IPS-18c (cell line): Measurements from ENCODE around the gene BAZ1B.
"Not testable (repeated sequence)": the region's sequence is repeated elsewhere in the genome, so short reads cannot be mapped to it uniquely, and the experiment has no call there.

Experiments
- H3K4me3 ChIP-seq: 2 replicates; pipeline ENCODE4 v1.7.0; 2013; ENCODE audit warnings: low read depth, mild to moderate bottlenecking, low read length, moderate library complexity; ENCODE audit not compliant: insufficient read depth
- H3K9me3 ChIP-seq: one replicate; pipeline ENCODE4 v1.6.1; 2013; ENCODE audit warnings: mild to moderate bottlenecking, low read length, moderate library complexity; ENCODE audit not compliant: control insufficient read depth, insufficient read depth

BAZ1B gene

DNA sequence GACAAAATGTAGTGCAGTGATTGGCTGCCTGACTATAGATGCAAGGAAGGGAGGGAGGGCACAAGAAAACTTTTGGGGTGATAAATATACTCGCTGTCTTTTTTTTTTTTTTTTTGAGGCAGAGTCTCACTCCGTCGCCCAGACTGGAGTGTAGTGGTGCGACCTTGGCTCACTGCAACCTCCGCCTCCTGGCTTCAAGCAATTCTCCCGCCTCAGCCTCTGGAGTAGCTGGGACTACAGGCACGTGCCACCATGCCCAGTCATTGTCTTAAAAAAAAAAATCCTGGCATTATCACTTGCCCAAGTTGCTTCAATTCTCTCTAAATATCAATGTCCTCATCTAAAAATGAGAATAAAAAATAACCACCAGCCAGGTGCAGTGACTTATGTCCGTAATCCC, 96.1 kb downstream of the BAZ1B start:
- H3K9me3 ChIP-seq, result no peaks in the 10 kb centered on the region
- H3K4me3 ChIP-seq, result no peak overlapping the region

DNA sequence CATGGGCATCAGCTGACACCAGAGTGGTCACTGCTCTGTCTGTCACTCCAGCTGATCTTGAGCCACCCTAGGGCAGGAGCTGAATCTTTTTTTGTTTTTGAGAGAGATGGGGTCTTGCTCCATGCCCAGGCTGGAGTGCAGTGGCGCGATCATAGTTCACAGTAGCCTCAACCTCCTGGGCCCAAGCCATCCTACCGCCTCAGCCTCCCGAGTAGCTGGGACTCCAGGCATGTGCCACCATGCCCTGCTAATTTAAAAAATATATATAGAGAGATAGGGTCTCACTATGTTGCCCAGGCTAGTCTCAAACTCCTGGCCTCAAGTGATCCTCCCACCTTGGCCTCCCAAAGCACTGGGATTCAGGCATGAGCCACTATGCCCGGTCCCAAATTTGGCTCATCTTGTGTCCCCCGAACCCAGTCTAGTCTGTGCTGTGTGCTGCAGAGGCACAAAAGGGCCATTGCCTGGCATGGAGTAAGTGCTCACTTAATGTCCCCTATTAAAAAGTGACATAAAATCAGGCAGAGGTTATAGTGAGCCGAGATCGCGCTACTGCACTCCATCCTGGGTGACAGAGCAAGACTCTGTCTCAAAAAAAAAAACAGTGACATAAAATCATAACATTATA, 96.6 kb downstream of the BAZ1B start:
- H3K9me3 ChIP-seq, result no peaks in the 10 kb centered on the region
- H3K4me3 ChIP-seq, result no peak overlapping the region

DNA sequence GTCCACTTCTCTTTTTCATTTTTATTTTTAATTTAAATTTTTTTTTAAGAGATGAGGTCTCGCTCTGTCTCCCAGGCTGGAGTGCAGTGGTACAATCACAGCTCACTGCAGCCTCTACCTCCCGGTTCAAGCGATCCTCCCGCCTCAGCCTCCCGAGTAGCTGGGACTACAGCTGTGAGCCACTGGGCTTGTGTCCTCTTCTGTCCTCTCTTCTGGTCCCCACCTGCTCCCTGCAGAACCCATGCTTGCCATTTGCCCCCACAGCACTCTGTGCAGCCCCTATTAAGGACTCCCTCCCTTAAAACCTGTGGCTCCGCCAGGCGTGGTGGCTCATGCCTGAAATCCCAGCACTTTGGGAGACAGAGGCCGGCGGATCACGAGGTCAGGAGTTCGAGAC, 97.6 kb downstream of the BAZ1B start:
- Histone ChIP-seq H3K9me3 (no peaks in the 10 kb centered on the region), H3K4me3 (no peak overlapping the region)

DNA sequence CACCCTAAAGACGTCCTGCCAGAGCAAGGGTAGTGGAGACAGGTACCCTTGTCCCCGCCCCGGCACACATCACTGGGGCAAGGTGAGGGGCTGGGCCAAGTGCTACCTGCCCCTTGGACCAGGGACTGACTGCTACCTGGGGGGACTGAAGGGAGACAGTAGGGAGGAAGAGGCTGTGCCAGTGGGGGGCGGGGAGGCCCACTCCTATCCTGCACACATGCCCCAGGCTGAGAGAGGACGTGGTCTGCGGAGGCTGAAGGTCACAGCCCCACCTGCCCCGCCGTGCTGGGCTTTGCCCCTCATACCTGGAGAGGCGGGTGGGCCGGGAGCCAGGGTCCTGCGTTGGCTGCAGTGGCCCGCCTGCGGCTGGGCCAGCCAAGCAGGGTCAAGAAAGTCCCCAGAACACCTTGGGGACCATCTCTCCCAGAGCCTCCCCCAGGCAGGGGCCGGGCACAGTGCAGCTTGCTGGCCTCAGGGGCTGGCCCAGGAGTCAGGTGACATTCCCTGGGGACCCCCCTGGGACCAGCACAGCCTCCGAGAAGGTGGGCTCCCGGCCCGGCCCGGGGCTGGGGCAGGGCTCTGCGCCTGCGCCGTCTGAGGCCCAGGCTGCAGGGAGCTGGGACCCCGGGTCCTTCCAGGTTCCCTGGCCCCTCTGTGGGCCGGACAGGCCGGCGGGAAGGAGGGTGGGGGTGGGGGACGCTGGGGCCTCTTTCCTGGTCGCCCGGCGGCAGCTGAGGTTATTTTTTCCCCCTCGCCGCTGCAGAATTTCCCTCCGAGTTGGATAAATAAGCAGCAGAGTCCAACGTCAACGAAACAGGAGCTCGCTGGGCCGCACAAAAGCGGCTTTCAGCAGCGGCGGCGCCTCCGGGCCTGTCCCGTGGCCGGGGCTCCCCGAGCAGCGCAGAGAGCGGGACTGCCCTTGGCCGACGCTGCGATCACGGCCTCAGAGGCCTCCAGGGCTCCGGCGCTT, 98.3 kb downstream of the BAZ1B start:
- no peaks in the 10 kb centered on the region for H3K9me3 ChIP-seq
- H3K4me3 ChIP-seq, result no peak overlapping the region; the same call in 1 of the 2 replicates

DNA sequence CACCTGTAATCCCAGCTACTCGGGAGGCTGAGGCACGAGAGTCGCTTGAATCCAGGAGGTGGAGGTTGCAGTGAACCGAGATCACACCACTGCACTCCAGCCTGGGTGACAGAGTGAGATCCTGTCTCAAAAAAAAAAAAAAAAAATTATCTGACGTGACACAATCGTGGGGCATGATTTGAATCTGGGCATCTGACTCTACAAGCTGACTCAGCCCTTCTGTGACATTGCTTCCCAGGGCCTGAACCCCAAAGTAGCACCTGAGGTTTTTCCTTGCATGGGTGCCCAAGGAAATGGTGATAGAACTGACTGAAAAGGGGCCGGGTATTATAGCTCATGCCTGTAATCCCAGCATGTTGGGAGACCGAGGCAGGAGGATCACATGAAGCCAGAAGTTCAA, 101.5 kb downstream of the BAZ1B start:
- not testable (repeated sequence) for H3K9me3 ChIP-seq, H3K4me3 ChIP-seq

DNA sequence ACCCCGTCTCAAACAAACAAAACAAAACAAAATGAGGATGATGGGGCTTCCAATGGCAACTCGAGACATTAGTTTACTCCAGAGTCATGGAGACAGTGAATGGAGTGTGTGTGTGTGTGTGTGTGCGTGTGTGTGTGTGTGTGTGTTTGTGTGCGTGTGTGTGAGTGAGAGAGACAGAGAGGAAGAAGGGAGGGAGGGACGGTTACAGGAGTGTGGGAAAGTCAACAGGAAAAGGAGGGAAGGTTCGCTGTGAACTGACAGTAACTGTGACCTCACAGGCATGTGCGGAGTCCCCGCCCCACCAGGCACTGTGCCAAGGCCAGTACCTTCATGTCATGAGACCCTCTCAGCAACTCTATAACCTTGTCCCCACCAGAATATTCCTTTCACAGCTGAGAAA, 102.1 kb downstream of the BAZ1B start:
- not testable (repeated sequence) for H3K4me3 ChIP-seq

DNA sequence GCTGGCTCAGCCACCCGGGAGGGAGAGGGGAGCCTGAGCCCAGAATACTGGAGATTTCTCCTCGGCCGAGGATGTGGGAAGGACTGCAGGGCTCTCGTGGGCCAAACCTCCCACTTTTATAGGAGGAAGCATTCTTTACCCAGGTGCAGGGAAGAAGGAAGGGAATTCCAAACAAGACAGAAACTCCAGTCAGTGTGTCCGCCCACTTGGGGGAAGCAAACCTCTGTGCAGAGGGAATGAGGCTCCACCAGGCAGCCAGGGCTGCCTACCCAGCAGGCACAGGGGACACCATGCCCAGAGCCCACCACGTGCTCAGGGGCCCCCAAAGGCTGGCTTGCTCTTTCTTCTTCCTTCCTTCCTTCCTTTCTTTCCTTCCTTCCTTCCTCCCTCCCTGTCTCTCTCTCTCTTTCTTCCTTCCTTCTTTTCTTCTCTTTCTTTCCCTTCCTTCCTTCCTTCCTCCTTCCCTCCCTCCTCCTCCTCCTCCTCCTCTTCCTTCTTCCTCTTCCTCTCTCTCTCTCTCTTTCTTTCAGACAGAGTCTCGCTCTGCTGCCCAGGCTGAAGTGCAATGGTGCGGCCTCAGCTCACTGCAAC, 103.9 kb downstream of the BAZ1B start:
- Histone ChIP-seq H3K9me3 (no peaks in the 10 kb centered on the region), H3K4me3 (no peak overlapping the region)

More for the DNA sequence above, 102.1 kb downstream of the BAZ1B start:
- not testable (repeated sequence) for H3K9me3 ChIP-seq

DNA sequence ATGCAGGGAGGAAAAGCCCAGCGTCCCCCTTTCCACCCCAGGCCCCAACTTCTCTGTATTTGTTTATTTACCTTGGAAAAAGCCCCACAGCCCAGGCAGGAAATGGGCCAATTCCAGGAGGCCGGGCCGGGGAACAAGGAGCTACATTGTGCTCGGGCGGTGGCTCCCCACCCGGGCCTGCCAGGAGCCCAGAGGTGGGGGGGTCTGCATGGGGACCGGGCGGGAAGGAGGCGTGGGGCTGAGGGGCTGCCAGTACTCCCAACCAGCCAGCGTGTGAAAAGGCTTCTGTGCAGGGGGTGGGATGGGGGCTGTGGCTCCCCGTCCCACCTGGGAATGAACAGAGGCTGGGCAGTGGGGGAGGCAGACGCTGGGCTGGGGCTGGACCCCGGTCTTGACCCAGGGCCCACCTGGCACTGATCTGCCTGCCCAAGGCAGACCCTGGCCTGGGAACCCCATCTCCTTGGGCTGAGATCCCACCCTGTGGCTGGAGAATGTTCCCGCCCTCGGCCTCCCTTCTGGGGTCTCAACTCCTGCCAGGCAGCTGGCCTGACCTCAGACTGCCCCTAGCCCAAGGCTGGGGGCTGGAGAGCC, 111.5 kb downstream of the BAZ1B start:
- not testable (repeated sequence) for H3K9me3 ChIP-seq, H3K4me3 ChIP-seq

DNA sequence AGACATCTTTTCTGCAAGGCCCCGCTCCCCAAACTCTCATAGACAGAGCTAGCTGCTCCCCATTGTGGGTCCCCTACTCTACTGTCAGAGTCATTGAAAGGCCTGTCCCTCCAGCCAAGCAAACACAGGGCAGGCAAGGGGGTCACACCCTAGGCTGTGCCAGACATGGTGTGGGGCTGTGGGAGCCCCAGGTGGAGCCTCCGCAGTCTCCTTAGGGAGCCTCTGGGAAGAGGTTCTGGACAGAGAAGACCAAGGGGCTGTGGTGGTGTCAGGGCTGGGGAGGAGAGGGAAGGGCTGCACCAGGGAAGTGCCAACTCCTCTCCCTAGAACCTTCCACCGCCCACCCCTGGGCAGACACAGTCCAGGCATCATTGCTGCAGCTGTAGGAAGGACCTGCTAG, 117.2 kb downstream of the BAZ1B start:
- not testable (repeated sequence) for H3K9me3 ChIP-seq, H3K4me3 ChIP-seq

DNA sequence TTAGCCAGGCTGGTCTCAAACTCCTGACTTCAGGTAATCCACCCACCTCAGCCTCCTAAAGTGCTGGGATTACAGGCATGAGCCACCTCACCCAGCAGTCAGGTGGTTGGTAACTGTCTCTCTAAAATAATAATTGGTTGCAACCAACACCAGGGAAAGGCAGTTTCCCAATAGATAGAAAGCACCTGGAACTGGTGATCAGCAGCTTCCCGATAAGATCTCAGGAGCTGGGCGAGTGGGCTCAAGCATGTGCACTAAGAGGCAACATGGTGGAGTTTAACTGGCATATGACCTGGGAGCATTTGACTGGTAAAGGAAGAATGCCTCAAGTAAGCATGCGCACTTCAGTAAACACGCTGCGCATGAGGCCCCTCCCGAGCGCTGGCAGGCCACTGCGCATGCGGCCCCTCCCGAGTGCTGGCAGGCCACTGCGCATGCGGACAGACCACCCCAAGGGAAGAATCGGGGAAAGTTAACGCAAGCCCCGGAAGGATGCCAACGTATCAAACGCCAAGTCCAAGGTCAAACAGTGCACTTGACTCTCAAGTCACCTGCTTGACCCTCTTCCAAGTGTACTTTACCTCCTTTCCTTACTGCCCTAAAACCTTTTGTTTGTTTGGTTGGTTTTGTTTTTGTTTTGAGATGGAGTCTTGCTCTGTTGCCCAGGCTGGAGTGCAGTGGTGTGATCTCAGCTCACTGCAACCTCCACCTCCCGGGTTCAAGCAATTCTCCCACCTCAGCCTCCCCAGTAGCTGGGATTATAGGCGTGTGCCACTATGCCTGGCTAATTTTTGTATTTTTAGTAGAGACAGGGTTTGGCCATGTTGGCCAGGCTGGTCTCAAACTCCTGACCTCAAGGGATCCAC, 122.7 kb downstream of the BAZ1B start:
- not testable (repeated sequence) for H3K9me3 ChIP-seq, H3K4me3 ChIP-seq

DNA sequence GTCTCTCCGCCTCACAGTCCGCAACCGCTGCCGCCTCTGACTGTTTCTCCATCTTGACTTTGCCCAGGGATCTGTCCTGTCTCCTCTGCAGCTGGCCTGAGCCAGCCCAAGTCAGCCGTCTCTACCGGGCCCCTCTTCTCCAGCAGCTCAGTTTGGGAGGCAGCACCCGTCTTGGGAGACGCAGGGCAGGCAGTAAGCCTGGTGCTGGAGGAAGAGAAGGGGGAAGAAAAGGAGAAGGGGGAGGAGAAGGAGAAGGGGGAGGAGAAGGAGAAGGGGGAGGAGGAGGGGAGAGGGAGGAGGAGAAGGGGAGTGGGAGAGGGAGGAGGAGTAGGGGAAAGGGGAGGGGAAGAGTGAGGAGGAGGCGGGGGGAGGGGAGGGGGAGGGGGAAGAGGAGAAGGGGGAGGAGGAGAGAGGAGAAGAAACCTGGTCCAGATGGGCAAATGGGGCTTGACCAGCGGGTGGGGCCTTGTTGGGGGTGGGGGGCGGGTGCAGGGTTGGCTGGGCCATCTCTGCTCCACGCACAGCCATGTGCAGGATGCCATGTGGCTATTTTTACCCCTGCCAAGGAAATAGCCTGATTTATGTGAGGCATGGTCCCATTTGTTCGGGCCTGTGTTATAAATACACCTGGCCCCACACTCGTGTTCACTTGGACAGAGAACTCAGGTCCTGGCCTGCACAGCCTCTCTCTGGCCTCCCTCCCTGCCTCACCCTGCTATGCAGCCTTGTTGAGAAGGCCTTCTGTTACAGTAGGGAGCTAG, 124.4 kb downstream of the BAZ1B start:
- H3K4me3 ChIP-seq, result peak overlapping the region; percentile 54; the same call in 1 of the 2 replicates
- H3K9me3 ChIP-seq, result peaks cover 2% of the 10 kb centered on the region

DNA sequence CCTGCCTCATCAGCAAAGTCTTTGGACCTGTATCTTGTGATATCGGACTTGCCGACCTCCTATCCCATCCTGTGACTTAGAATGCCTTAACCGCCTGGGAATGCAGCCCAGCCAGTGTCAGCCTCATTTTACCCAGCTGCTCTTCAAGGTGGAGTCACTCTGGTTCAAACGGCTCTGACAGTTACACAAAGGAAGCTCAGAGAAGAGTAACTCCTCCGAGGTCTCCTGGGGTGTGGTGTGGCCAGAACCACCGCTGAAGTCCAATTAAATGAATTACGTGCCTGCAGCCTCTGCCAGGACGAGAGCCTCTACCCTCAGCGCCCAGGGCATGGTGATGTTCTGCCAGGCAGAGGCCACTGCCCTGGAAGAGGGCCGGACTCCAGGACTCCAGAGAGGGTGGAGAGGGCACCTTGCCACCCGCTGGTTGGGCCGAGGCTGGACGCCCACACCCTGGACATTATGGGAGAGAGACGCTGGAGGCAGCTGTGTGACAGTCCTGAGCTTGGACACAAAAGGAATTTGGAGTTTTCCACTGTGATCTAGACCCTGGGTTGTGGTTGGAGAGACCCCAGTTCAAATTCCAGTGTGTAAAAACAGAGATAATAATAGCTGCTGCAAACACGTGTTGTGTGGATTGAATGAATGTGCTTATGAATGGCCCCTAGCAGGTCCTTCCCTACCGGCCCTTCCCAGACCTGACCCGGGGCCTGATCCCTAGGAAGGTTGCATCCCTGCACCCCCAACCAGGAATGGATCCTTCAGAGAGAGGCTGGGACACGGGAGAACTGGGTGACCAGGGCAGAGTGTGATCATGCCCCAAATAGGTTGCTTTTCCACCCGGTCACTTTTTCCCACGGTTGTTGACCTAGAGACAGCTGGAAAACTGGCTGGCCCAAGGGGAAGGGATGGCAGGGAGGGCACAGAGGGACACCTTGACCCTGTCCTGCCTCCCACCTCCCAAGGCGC, 126.3 kb downstream of the BAZ1B start:
- no peak overlapping the region for H3K4me3 ChIP-seq

DNA sequence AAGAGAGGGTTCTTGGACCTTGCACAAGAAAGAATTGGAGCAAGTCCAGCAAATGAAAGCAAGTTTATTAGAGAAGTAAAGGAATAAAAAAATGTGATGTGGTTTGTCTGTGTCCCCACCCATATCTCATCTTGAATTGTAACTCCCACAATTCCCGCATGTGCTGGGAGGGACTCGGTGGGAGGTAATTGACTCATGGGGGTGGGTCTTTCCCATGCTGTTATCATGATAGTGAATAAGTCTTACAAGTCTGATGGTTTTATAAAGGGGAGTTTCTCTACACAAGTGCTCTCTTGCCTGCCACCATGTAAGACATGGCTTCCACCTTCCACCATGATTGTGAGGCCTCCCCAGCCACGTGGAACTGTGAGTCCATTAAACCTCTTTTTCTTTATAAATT, 127.7 kb downstream of the BAZ1B start:
- peaks cover 2% of the 10 kb centered on the region for H3K9me3 ChIP-seq
- no peak overlapping the region for H3K4me3 ChIP-seq

More for the DNA sequence above, 126.3 kb downstream of the BAZ1B start:
- H3K9me3 ChIP-seq, result peaks cover 2% of the 10 kb centered on the region

DNA sequence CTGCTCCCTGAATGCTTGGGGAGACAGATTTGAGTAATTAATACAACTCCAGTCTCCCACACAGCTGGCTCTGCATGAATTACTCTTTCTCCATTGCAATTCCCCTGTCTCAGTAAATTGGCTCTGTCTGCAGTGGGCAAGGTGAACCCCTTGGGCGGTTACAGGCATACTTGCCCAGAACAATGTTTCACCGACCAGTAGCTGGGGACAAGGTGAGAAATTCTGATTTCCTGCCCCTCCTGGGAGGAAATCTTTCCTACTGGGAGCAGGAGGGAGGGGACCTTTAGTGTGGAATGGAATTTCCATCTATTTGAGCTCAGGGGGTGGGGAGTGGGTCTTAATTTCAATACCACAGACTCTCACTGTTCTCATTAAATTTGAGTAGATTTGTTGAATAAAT, 130.7 kb downstream of the BAZ1B start:
- peaks cover 2% of the 10 kb centered on the region for H3K9me3 ChIP-seq
- H3K4me3 ChIP-seq, result no peak overlapping the region
